ENCODE measurements around the gene EPHB2.

The EPHB2 gene

DNA sequence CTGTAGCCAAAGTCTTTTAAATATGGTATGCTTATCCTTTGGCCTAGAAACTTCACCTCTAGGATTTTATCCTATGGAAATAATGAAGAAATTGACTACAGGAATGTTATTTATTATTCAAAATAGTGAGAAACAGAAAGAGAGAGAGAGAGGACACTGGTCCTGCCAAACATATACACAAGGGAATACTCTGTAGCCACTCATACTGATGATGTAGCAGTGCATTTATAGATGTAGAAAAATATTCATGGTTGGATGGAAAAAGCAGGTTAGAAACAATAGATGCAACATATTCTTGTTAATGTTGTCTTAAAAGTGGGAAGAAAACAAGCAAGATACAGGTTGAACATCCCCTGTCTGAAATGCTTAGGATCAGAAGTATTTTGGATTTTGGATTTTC, 22.2 kb upstream of the EPHB2 start:
- TF ChIP-seq, protein P1, sequence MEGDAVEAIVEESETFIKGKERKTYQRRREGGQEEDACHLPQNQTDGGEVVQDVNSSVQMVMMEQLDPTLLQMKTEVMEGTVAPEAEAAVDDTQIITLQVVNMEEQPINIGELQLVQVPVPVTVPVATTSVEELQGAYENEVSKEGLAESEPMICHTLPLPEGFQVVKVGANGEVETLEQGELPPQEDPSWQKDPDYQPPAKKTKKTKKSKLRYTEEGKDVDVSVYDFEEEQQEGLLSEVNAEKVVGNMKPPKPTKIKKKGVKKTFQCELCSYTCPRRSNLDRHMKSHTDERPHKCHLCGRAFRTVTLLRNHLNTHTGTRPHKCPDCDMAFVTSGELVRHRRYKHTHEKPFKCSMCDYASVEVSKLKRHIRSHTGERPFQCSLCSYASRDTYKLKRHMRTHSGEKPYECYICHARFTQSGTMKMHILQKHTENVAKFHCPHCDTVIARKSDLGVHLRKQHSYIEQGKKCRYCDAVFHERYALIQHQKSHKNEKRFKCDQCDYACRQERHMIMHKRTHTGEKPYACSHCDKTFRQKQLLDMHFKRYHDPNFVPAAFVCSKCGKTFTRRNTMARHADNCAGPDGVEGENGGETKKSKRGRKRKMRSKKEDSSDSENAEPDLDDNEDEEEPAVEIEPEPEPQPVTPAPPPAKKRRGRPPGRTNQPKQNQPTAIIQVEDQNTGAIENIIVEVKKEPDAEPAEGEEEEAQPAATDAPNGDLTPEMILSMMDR (IDR thresholded peaks at IDR 0.05; ENCODE audit: low read length, missing control alignments) = no peak
- DNase-seq (ENCODE audit: low read depth) = no peak
- no peak overlapping the region for H3K4me3 ChIP-seq (replicated peaks; ENCODE audit: low read depth, low read length)

- H3K4me3 ChIP-seq (replicated peaks; ENCODE audit: low read depth, low read length) = no peak overlapping the region
- peak; percentile 72 for DNase-seq (ENCODE audit: low read depth)
- TF ChIP-seq, protein P1 (IDR thresholded peaks at IDR 0.05; ENCODE audit: low read length, missing control alignments) = no peak
Measured at GRCh38 chr1:22689505-22689904, 21.1 kb upstream of the EPHB2 start.

GRCh38 chr1:22691031-22691753, 19.4 kb upstream of the EPHB2 start:
- no peak for DNase-seq (ENCODE audit: low read depth)
- TF ChIP-seq, protein P1 (IDR thresholded peaks at IDR 0.05; ENCODE audit: low read length, missing control alignments) = no peak
- H3K4me3 ChIP-seq (replicated peaks; ENCODE audit: low read depth, low read length) = no peak overlapping the region

GRCh38 chr1:22694172-22694571, 16.5 kb upstream of the EPHB2 start:
- H3K4me3 ChIP-seq (replicated peaks; ENCODE audit: low read depth, low read length) = no peak overlapping the region
- DNase-seq (ENCODE audit: low read depth) = no peak
- TF ChIP-seq, protein P1 (IDR thresholded peaks at IDR 0.05; ENCODE audit: low read length, missing control alignments) = no peak

DNA sequence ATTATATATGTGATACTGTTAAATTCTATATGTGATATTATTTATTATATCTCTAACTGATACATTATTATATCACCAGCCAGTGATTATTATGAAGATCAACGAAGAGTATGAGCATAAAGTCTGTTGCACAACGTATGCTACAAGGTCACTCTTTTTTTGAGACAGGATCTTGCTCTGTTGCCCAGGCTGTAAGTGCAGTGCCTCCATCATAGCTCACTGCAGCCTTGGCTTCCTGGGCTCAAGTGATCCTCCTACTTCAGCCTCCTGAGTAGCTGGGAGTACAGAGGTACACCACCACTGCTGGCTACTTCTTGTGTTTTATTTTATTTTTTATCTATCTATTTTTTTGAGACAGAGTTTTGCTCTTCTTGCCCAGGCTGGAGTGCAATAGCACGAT, 14.0 kb upstream of the EPHB2 start:
- H3K4me3 ChIP-seq (replicated peaks; ENCODE audit: low read depth, low read length) = no peak overlapping the region
- TF ChIP-seq, protein P1 (IDR thresholded peaks at IDR 0.05; ENCODE audit: low read length, missing control alignments) = no peak
- DNase-seq (ENCODE audit: low read depth) = no peak

DNA sequence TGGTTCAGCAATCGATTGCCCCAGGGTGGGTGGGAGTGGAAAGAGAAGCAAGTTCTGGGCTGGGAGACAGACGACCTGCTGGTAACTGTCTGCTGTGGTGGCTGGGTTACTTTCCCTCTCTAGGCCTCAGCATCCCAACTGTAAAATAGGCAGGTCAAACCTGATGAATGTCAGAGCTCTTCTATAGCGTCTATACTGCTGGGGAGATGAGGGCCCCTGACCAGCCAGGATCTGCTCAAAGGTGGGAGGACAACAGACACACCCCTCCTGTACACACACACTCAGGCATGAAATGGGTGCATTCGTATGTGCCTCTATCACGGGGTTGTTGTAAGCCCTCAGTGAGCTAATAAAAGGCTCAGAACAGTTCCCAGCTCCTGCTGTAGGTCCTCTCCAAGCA, 12.7 kb upstream of the EPHB2 start:
- DNase-seq (ENCODE audit: low read depth) = no peak
- H3K4me3 ChIP-seq (replicated peaks; ENCODE audit: low read depth, low read length) = no peak overlapping the region
- TF ChIP-seq, protein P1 (IDR thresholded peaks at IDR 0.05; ENCODE audit: low read length, missing control alignments) = no peak

Measured in fibroblast of pulmonary artery (primary cell).